ENCODE results near the gene INHBE. TPM values are rescaled to one million over a fixed set of nuclear protein-coding genes. Genes with fewer than 3 reads are reported as not detected.

The INHBE gene
- total RNA-seq, 1 experiment from 2014 or later, result 10.1 TPM

DNA sequence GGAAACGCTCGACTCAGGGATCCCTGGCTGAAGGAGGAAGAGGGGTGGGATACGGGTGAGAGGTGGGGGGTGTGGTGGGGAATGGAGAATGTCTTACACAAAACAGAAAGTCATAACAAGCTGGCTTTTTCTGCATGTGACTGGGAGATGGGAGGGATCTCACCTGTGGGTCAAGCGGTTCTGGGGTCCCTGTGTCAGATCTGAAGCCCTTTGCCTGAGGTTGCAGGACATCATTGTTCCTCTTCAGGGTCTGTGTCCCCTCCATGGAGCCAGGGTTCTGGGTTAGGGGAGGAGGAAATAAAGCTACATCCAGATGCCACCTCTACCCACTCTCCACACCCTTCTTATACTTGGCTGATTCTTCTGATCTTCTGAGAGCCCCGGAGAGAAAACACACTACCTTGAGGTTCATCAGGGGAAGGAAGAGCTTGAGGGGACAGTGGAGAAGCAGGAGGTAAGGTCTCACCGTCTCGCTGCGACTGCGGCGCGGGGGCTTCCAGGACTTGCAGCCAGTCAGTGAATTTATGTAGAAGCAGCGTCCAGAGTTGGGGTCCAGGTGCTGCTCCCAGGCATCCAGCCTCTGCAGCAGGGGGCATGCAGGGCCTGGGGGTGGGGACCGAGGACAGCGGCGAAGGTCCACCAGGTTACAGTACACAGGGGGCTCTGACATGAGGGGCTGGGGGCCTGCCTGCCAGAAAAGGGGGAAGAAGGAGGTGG is 22.0 kb downstream of the INHBE start:
- H3K23me2 ChIP-seq (ENCODE audit: insufficient read length, low read depth, low read length, poor library complexity, severe bottlenecking), result peaks cover 15% of the 10 kb centered on the region
- Mint-ChIP-seq H3K27me3 (ENCODE audit: low read depth) (peaks cover 79% of the 10 kb centered on the region), H3K36me3 (ENCODE audit: insufficient read depth in 1 of 3, low read depth in 3 of 3) (no peaks in the 10 kb centered on the region; a peak in 2 of 7 replicates), H3K9me3 (no peaks in the 10 kb centered on the region), H3K4me3 (peak overlapping the region in 1 of 2 experiments; percentile 80; a peak in 1 of 5 replicates), H3K27ac (no peak overlapping the region), H3K4me1 (peaks cover 26 to 27% of the 10 kb centered on the region in 2 experiments)
- H3K79me2 ChIP-seq (ENCODE audit: insufficient read depth, low read length), result no peaks in the 10 kb centered on the region
- no peak overlapping the region for H2BK20ac ChIP-seq (ENCODE audit: low read depth, low read length, poor library complexity, severe bottlenecking)
- H2BK12ac ChIP-seq (ENCODE audit: insufficient read length, low read depth, low read length), result no peak overlapping the region
- no peak overlapping the region for H4K91ac ChIP-seq (ENCODE audit: insufficient read length, low read depth, low read length)
- peaks cover 3% of the 10 kb centered on the region; the same call in 1 of the 2 replicates for H3K4me1 ChIP-seq (ENCODE audit: insufficient read depth, low read length)
- no peak overlapping the region for H3K23ac ChIP-seq (ENCODE audit: insufficient read length, low read depth, low read length)
- H4K20me1 ChIP-seq (ENCODE audit: control insufficient read depth, insufficient read depth, insufficient read length), result peaks cover 3% of the 10 kb centered on the region
- WGBS (ENCODE audit: extremely low coverage, insufficient read length, low lambda C conversion rate), result no CpG with 5 or more reads among the region's 15 CpGs
- H3K4me2 ChIP-seq (ENCODE audit: insufficient read depth, insufficient read length, low read length), result no peak overlapping the region
- H4K5ac ChIP-seq (ENCODE audit: insufficient read length, low read depth, low read length), result no peak overlapping the region
- no peak for DNase-seq
- H3K56ac ChIP-seq (ENCODE audit: insufficient read length, low read depth, low read length), result no peak overlapping the region
- no peak overlapping the region for H3K4ac ChIP-seq (ENCODE audit: low read depth, low read length)
- no peak overlapping the region for H2AK5ac ChIP-seq (ENCODE audit: insufficient read length, low read length)
- H3K9me3 ChIP-seq (ENCODE audit: control insufficient read depth, low read depth, low read length), result no peaks in the 10 kb centered on the region
- H3K27me3 ChIP-seq (ENCODE audit: insufficient read depth, low read length), result peaks cover 37% of the 10 kb centered on the region
- H3K14ac ChIP-seq (ENCODE audit: insufficient read depth, low read length), result no peak overlapping the region; the same call in 1 of the 2 replicates
- no peak overlapping the region for H4K8ac ChIP-seq (replicated peaks; ENCODE audit: insufficient read length, low read depth, low read length)
- no peak overlapping the region for H2BK120ac ChIP-seq (ENCODE audit: low read depth, low read length, poor library complexity, severe bottlenecking)
- no peaks in the 10 kb centered on the region for H3K79me1 ChIP-seq (ENCODE audit: insufficient read depth, low read depth, low read length, poor library complexity, severe bottlenecking)
- H2AFZ ChIP-seq (ENCODE audit: low read length), result no peak overlapping the region
- H3K18ac ChIP-seq (ENCODE audit: insufficient read length, low read depth, low read length), result no peak overlapping the region
- H2BK15ac ChIP-seq (ENCODE audit: low read depth, low read length), result no peak overlapping the region
- no peak overlapping the region for H3K9ac ChIP-seq (ENCODE audit: extremely low read depth, insufficient read length, low read length)
- no peak overlapping the region for H2BK5ac ChIP-seq (ENCODE audit: insufficient read length, low read length)
- no peak overlapping the region for H3T11ph ChIP-seq (ENCODE audit: low read length)
- TF ChIP-seq, protein P1, sequence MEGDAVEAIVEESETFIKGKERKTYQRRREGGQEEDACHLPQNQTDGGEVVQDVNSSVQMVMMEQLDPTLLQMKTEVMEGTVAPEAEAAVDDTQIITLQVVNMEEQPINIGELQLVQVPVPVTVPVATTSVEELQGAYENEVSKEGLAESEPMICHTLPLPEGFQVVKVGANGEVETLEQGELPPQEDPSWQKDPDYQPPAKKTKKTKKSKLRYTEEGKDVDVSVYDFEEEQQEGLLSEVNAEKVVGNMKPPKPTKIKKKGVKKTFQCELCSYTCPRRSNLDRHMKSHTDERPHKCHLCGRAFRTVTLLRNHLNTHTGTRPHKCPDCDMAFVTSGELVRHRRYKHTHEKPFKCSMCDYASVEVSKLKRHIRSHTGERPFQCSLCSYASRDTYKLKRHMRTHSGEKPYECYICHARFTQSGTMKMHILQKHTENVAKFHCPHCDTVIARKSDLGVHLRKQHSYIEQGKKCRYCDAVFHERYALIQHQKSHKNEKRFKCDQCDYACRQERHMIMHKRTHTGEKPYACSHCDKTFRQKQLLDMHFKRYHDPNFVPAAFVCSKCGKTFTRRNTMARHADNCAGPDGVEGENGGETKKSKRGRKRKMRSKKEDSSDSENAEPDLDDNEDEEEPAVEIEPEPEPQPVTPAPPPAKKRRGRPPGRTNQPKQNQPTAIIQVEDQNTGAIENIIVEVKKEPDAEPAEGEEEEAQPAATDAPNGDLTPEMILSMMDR (conservative IDR thresholded peaks at IDR 0.05), result no peak
- no peak overlapping the region for H3K27ac ChIP-seq (ENCODE audit: insufficient read length, low read depth, low read length)

Measured in H9 (cell line).